Panc1 (cell line): Measurements from ENCODE around the gene HMCN2.

ENCODE experiments used
- CTCF ChIP-seq: fragments of 450-650 bp; IDR thresholded peaks from 2 replicates; pipeline ENCODE4 v1.5.1; 2017; ENCODE audit warnings: mild to moderate bottlenecking
- POLR2AphosphoS5 ChIP-seq: IDR thresholded peaks from 2 replicates; pipeline ENCODE4 v1.6.1; 2012; ENCODE audit warnings: mild to moderate bottlenecking, low read depth, low read length, moderate library complexity
- SIN3A ChIP-seq: IDR thresholded peaks from 2 replicates; pipeline ENCODE4 v1.6.1; 2012; ENCODE audit warnings: low read depth, mild to moderate bottlenecking, low read length, moderate library complexity, borderline replicate concordance; ENCODE audit not compliant: insufficient read depth

- TF ChIP-seq CTCF: no peak
- TF ChIP-seq SIN3A: no peak
- no peak for TF ChIP-seq POLR2AphosphoS5
These were observed 1.8 kb upstream of the HMCN2 start for GRCh38 chr9:130263601-130264413.
